Activated CD4-positive, CD25-positive, alpha-beta regulatory T cell treated with anti-CD3 and anti-CD28 coated beads, Interleukin-2, amount 50 U/mL, for 24 hours (primary cell): ENCODE measurements around the gene UQCRQ.

Experiments used
- ATAC-seq, 2 donors: fragments of 150-1000 bp; cut with Tn5 transposase; one replicate each; pipeline ENCODE4 v1.10.0; 2021; ENCODE audit warnings: mild to moderate bottlenecking in 1 of 2, moderate library complexity in 1 of 2

UQCRQ gene

GRCh38 chr5:132916086-132916485 lies 49.6 kb downstream of the UQCRQ start:
- no peak for ATAC-seq
